ENCODE results near the gene GALNT18.

DNA sequence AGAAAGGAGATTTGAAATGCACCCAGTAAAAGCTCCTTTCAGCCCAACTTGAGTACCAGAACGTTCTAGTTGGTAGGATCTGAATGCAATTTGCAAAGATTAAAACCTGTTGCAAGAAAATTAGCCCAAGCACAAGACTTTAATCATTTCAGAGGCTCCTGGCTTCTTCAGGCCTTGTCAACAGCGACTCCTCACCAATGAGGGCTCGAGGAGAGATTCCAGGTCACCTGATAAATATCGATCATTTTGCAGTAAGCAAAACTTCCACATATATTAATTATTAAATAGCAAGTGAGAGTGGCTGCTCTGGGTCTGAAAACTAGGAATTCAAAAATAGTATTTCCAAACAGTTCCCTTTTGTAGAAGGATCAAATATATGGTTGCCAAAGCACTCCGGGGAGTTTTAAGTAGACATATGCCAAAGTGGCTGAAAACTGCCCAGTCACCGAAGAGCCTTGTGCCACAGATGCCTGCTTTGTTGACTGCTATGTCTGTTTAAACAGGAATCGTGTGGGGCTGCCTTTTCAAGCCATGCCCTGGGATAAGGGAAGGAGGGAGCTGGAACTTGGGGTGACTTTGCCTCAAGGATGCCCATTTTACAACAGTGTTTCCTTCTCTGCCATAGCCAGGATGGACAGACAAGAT lies 332.7 kb downstream of the GALNT18 start:
- no peak for TF ChIP-seq POLR2A (IDR thresholded peaks at IDR 0.05)
- TF ChIP-seq, protein P1, sequence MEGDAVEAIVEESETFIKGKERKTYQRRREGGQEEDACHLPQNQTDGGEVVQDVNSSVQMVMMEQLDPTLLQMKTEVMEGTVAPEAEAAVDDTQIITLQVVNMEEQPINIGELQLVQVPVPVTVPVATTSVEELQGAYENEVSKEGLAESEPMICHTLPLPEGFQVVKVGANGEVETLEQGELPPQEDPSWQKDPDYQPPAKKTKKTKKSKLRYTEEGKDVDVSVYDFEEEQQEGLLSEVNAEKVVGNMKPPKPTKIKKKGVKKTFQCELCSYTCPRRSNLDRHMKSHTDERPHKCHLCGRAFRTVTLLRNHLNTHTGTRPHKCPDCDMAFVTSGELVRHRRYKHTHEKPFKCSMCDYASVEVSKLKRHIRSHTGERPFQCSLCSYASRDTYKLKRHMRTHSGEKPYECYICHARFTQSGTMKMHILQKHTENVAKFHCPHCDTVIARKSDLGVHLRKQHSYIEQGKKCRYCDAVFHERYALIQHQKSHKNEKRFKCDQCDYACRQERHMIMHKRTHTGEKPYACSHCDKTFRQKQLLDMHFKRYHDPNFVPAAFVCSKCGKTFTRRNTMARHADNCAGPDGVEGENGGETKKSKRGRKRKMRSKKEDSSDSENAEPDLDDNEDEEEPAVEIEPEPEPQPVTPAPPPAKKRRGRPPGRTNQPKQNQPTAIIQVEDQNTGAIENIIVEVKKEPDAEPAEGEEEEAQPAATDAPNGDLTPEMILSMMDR (IDR thresholded peaks at IDR 0.05), result no peak
